ENCODE results near the gene TLL2. TPM values are rescaled to one million over a fixed set of nuclear protein-coding genes. Genes with fewer than 3 reads are reported as not detected.

TLL2 gene
- total RNA-seq, 2 donors from 2014 or later, result 0.16 TPM; not detected in 1

- H3K36me3 Mint-ChIP-seq, result no peaks in the 10 kb centered on the region
- H3K9me3 Mint-ChIP-seq, result no peaks in the 10 kb centered on the region
- peak; percentile 83 to 90 for ATAC-seq
- peak in 1 of 2 donors; percentile 54 for DNase-seq (ENCODE audit: low spot score in 2 of 2)
- H3K27ac Mint-ChIP-seq, result no peak overlapping the region
Measured at GRCh38 chr10:96395931-96396877, 117.5 kb downstream of the TLL2 start.

DNA sequence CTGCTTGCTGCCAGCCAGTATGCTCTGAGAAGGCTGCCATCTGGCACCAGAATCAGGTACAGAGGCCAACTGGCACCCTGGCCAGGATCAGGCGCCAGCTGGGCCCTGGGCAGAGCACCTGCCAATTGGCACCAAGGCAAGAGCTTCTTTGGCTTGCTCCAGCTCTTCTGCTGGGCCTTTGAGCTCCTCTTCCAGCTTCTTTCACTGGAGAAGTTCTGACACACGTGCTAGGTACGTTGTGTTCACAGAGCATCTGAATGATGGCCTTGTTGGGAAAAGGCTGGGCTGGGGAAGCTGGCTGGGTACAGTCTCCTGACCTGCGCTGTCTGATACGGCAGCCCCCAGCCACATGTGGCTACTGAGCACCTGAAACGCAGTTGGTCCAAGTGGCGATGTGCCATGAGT lies 123.3 kb downstream of the TLL2 start:
- DNase-seq (ENCODE audit: low spot score in 2 of 2) (no peak), ATAC-seq (no peak)
- no peaks in the 10 kb centered on the region for H3K9me3 Mint-ChIP-seq
- H3K36me3 Mint-ChIP-seq, result no peaks in the 10 kb centered on the region
- H3K27ac Mint-ChIP-seq, result no peak overlapping the region

GRCh38 chr10:96389785-96390184 lies 123.9 kb downstream of the TLL2 start:
- Mint-ChIP-seq H3K27ac (no peak overlapping the region), H3K9me3 (no peaks in the 10 kb centered on the region), H3K36me3 (no peaks in the 10 kb centered on the region)
- DNase-seq (ENCODE audit: low spot score in 2 of 2), result no peak
- no peak for ATAC-seq

DNA sequence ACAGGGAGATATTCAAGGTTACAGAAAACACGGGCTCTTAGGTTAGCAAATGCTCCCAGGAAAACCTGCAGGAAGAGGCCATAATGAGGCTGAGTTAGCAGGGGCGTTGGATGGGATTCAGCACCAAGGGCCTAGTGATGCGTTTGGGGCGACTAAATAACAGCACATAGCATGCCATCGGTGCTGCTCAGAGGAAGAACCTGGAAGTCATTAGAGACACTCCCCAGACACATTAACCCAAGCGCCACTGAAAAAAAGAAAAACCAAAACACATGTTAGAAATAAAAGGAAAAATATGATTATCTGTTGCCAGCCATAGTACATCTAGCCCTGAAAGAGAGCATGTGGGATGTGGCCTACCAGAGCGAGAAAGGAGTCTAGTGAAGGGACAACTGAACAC lies 126.1 kb downstream of the TLL2 start:
- no peak for DNase-seq (ENCODE audit: low spot score in 2 of 2)
- ATAC-seq, result no peak
- Mint-ChIP-seq H3K9me3 (no peaks in the 10 kb centered on the region), H3K36me3 (no peaks in the 10 kb centered on the region), H3K27ac (no peak overlapping the region)

- H3K9me3 Mint-ChIP-seq, result no peaks in the 10 kb centered on the region
- ATAC-seq (no peak), DNase-seq (ENCODE audit: low spot score in 2 of 2) (no peak)
- H3K27ac Mint-ChIP-seq, result no peak overlapping the region
- no peaks in the 10 kb centered on the region for H3K36me3 Mint-ChIP-seq
Measured at GRCh38 chr10:96387161-96387560, 126.6 kb downstream of the TLL2 start.

GRCh38 chr10:96384506-96384905 lies 129.2 kb downstream of the TLL2 start:
- no peaks in the 10 kb centered on the region for H3K36me3 Mint-ChIP-seq
- ATAC-seq (no peak), DNase-seq (ENCODE audit: low spot score in 2 of 2) (no peak)
- no peaks in the 10 kb centered on the region for H3K9me3 Mint-ChIP-seq
- no peak overlapping the region for H3K27ac Mint-ChIP-seq

DNA sequence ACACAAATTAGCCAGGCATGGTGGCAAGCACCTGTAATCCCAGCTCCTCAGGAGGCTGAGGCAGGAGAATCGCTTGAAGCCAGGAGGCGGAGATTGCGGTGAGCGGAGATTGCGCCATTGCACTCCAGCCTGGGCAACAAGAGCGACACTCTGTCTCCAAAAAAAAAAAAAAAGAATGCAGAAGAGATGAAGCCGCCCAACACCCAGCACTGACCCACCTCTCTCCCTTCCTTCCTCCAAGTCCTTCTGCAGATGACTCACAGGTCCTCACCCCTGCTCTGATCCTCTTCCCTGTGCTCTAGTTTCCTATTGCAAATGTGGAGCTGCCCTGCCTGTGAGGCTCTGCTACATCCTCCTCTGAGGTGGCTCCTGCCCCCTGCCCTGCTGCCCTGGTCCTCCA lies 132.9 kb downstream of the TLL2 start:
- no peak for ATAC-seq
- Mint-ChIP-seq H3K9me3 (no peaks in the 10 kb centered on the region), H3K36me3 (no peaks in the 10 kb centered on the region), H3K27ac (no peak overlapping the region)
- DNase-seq (ENCODE audit: low spot score in 2 of 2), result no peak

DNA sequence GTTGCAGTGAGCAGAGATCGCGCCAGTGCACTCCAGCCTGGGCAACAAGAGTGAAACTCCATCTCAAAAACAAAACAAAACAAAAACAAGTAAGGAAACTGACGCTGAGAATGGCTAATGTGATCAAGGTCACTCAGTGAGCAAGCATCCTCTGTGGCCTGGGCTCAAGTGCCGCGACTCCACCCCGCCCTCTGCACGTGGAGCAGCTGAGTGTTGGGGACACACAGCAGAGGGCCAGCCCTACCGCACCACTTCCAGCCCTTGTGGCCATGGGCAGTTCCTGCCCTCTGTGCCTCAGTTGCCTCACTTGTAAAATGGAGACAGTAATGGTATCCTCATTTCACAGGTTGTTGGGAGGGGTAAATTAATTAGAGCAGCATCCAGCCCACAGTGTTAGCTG lies 134.0 kb downstream of the TLL2 start:
- ATAC-seq (no peak), DNase-seq (ENCODE audit: low spot score in 2 of 2) (no peak)
- Mint-ChIP-seq H3K36me3 (no peaks in the 10 kb centered on the region), H3K27ac (no peak overlapping the region), H3K9me3 (no peaks in the 10 kb centered on the region)

GRCh38 chr10:96378741-96379140 lies 135.0 kb downstream of the TLL2 start:
- Mint-ChIP-seq H3K36me3 (no peaks in the 10 kb centered on the region), H3K27ac (no peak overlapping the region), H3K9me3 (no peaks in the 10 kb centered on the region)
- no peak for ATAC-seq
- no peak for DNase-seq (ENCODE audit: low spot score in 2 of 2)

GRCh38 chr10:96377816-96378294 lies 135.9 kb downstream of the TLL2 start:
- DNase-seq (ENCODE audit: low spot score in 2 of 2) (no peak), ATAC-seq (no peak)
- Mint-ChIP-seq H3K27ac (no peak overlapping the region), H3K9me3 (no peaks in the 10 kb centered on the region), H3K36me3 (no peaks in the 10 kb centered on the region)

DNA sequence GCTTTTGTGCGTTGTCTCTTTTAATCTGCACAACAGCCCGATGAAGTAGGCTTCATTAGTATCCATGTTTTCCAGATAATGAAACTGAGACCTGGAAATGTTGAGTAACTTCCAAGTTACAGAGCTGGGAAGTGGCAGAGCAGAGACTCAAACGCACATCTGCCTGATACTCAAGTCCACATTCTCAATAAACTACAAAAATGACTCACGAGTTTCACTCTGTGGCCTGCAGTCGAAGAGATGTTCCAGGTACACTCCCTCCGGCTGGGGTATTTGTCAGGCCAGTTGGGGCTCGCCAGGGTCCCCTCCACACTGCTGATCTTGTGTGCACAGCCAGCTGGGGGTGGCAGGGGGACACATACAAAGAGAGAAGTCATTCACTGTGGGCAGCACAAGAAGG lies 137.2 kb downstream of the TLL2 start:
- H3K27ac Mint-ChIP-seq, result no peak overlapping the region
- DNase-seq (ENCODE audit: low spot score in 2 of 2), result no peak

GRCh38 chr10:96374985-96375830 lies 138.5 kb downstream of the TLL2 start:
- Mint-ChIP-seq H3K27ac (no peak overlapping the region), H3K9me3 (no peaks in the 10 kb centered on the region), H3K36me3 (no peaks in the 10 kb centered on the region)
- ATAC-seq (peak; percentile 83 to 84), DNase-seq (ENCODE audit: low spot score in 2 of 2) (peak; percentile 81 to 83)

More for the DNA sequence above, 137.2 kb downstream of the TLL2 start:
- ATAC-seq, result peak in 1 of 2 donors; percentile 17
- no peaks in the 10 kb centered on the region for H3K9me3 Mint-ChIP-seq
- no peaks in the 10 kb centered on the region for H3K36me3 Mint-ChIP-seq

- Mint-ChIP-seq H3K27ac (no peak overlapping the region), H3K9me3 (no peaks in the 10 kb centered on the region), H3K36me3 (no peaks in the 10 kb centered on the region)
- ATAC-seq (peak in 1 of 2 donors; percentile 2), DNase-seq (ENCODE audit: low spot score in 2 of 2) (no peak)
Measured at GRCh38 chr10:96374639-96374984, 139.1 kb downstream of the TLL2 start.

- no peaks in the 10 kb centered on the region for H3K36me3 Mint-ChIP-seq
- DNase-seq (ENCODE audit: low spot score in 2 of 2), result no peak
- ATAC-seq, result no peak
- peak overlapping the region in 1 of 2 donors; percentile 68 for H3K27ac Mint-ChIP-seq
- no peaks in the 10 kb centered on the region for H3K9me3 Mint-ChIP-seq
Measured at GRCh38 chr10:96374004-96374403, 139.7 kb downstream of the TLL2 start.

GRCh38 chr10:96371356-96371755 lies 142.4 kb downstream of the TLL2 start:
- no peak overlapping the region for H3K27ac Mint-ChIP-seq
- ATAC-seq (no peak), DNase-seq (ENCODE audit: low spot score in 2 of 2) (no peak)
- no peaks in the 10 kb centered on the region for H3K36me3 Mint-ChIP-seq
- H3K9me3 Mint-ChIP-seq, result no peaks in the 10 kb centered on the region

DNA sequence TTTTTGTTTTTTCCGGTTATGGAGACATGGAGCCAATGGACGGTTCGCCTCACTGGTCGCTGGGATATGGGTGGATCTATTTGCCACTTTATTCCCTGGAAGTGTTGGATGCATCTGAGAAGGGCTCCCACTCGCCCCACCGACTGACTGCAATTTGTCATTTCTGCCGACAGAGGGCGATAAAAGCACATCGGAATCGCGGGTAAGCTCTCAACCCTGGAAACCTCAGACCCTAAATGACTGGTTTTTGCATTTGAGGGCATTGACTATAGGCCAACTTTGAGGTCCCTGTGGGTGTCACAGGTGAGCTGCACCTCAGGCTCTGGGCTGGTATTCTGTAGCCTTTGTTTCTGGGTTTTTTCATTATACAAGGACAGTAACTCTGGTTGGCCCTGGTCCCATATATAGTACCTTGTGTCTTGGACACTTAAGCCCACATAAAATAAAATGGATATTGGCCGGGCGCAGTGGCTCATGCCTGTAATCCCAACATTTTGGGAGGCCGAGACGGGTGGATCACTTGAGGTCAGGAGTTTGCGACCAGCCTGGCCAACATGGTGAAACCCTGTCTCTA lies 143.1 kb downstream of the TLL2 start:
- no peaks in the 10 kb centered on the region for H3K9me3 Mint-ChIP-seq
- no peaks in the 10 kb centered on the region for H3K36me3 Mint-ChIP-seq
- ATAC-seq (peak; percentile 55 to 56), DNase-seq (ENCODE audit: low spot score in 2 of 2) (peak in 1 of 2 donors; percentile 63)
- H3K27ac Mint-ChIP-seq, result no peak overlapping the region

All from activated naive CD4-positive, alpha-beta T cell treated with anti-CD3 and anti-CD28 coated beads, Interleukin-2, amount 50 U/mL, for 72 hours (primary cell).